CD4-positive, CD25-positive, alpha-beta regulatory T cell (primary cell): ENCODE measurements around the gene AMOTL2. TPM values are rescaled to one million over a fixed set of nuclear protein-coding genes. Genes with fewer than 3 reads are reported as not detected.

Experiments
- ATAC-seq, 2 donors: fragments of 150-1000 bp; cut with Tn5 transposase; one replicate each; pipeline ENCODE4 v1.10.0; 2021; ENCODE audit warnings: low read depth in 2 of 2, moderate number of reproducible peaks in 2 of 2, moderate library complexity in 1 of 2
- DNase-seq, 3 donors: peaks; one replicate each; pipeline versions ENCODE4 v3.0.0 to v3.0.0-alpha.2; 2012 to 2022; ENCODE audit warnings: mixed read lengths in 1 of 3
- H3K27ac ChIP-seq: one replicate; pipeline ENCODE4 v1.7.0; 2013; ENCODE audit warnings: mild to moderate bottlenecking, low read length; ENCODE audit not compliant: insufficient read depth, poor library complexity, severe bottlenecking
- H3K27me3 ChIP-seq: one replicate; pipeline ENCODE4 v1.7.0; 2013; ENCODE audit warnings: low read length; ENCODE audit not compliant: control insufficient read depth, insufficient read depth
- H3K36me3 ChIP-seq: one replicate; pipeline ENCODE4 v1.7.0; 2013; ENCODE audit warnings: mild to moderate bottlenecking, low read length, moderate library complexity; ENCODE audit not compliant: control insufficient read depth, insufficient read depth
- H3K4me1 ChIP-seq: 2 replicates; pipeline ENCODE4 v1.7.0; 2013; ENCODE audit warnings: mild to moderate bottlenecking, low read length; ENCODE audit not compliant: insufficient read depth, control insufficient read depth, poor library complexity, severe bottlenecking
- H3K4me3 ChIP-seq: one replicate; pipeline ENCODE4 v1.7.0; 2013; ENCODE audit warnings: low read depth, mild to moderate bottlenecking, low read length, moderate library complexity
- H3K9me3 ChIP-seq, 2 experiments: 1 replicate in 1 of 2; 2 replicates in 1 of 2; pipeline ENCODE4 v1.7.0; 2013; ENCODE audit warnings: low read length in 2 of 2, mild to moderate bottlenecking in 1 of 2, moderate library complexity in 1 of 2; ENCODE audit not compliant: control insufficient read depth in 2 of 2
- H3K27ac Mint-ChIP-seq, 3 donors: one replicate each; pipeline ENCODE4 v1.8.0; 2020 to 2022; ENCODE audit warnings: mild to moderate bottlenecking in 3 of 3, mixed read lengths in 3 of 3, moderate library complexity in 2 of 3
- H3K27me3 Mint-ChIP-seq: one replicate; pipeline ENCODE4 v1.8.0; 2022; ENCODE audit warnings: mild to moderate bottlenecking, mixed read lengths
- H3K36me3 Mint-ChIP-seq: one replicate; pipeline ENCODE4 v1.8.0; 2020; ENCODE audit warnings: mixed read lengths
- H3K4me1 Mint-ChIP-seq, 4 donors: one replicate each; pipeline ENCODE4 v1.8.0; 2020 to 2022; ENCODE audit warnings: mixed read lengths in 4 of 4, mild to moderate bottlenecking in 1 of 4
- H3K4me3 Mint-ChIP-seq, 4 donors: one replicate each; pipeline ENCODE4 v1.8.0; 2020 to 2022; ENCODE audit warnings: mild to moderate bottlenecking in 4 of 4, mixed read lengths in 4 of 4, moderate library complexity in 3 of 4
- H3K9me3 Mint-ChIP-seq, 7 donors: one replicate each; pipeline ENCODE4 v1.8.0; 2020 to 2022; ENCODE audit warnings: mixed read lengths in 7 of 7, mild to moderate bottlenecking in 3 of 7, moderate library complexity in 2 of 7
- polyA plus RNA-seq, 4 donors: library from polyadenylated mRNA; unstranded; fragments of 300-500 nt; fragmentation: Illumina TruSeq; gene quantifications; one replicate each; pipeline ENCODE4 v1.2.3, GENCODE V29; 2021
- total RNA-seq: library from RNA; stranded (reverse); gene quantifications from one replicate; pipeline ENCODE4 v1.2.3, GENCODE V29; 2022

Gene AMOTL2
- total and polyA plus RNA-seq, 5 donors from 2014 or later, result not detected

- Histone ChIP-seq H3K27me3 (peaks cover 5% of the 10 kb centered on the region), H3K4me3 (no peak overlapping the region), H3K27ac (no peak overlapping the region), H3K9me3 (peaks cover 7 to 9% of the 10 kb centered on the region in 2 experiments), H3K36me3 (no peaks in the 10 kb centered on the region), H3K4me1 (no peaks in the 10 kb centered on the region)
- Mint-ChIP-seq H3K27ac (no peak overlapping the region), H3K4me1 (no peaks in the 10 kb centered on the region), H3K27me3 (no peaks in the 10 kb centered on the region), H3K4me3 (no peak overlapping the region), H3K9me3 (peaks cover 0 to 10% (median 3%) of the 10 kb centered on the region in 7 donors), H3K36me3 (no peaks in the 10 kb centered on the region)
- ATAC-seq (no peak), DNase-seq (no peak)
Observed at GRCh38 chr3:134342259-134342658, 32.0 kb downstream of the AMOTL2 start.

GRCh38 chr3:134341389-134341788, 32.9 kb downstream of the AMOTL2 start:
- Histone ChIP-seq H3K27me3 (peaks cover 5% of the 10 kb centered on the region), H3K27ac (no peak overlapping the region), H3K4me3 (no peak overlapping the region), H3K4me1 (no peaks in the 10 kb centered on the region), H3K36me3 (no peaks in the 10 kb centered on the region), H3K9me3 (peaks cover 0 to 5% of the 10 kb centered on the region in 2 experiments)
- DNase-seq (no peak), ATAC-seq (no peak)
- H3K27me3 Mint-ChIP-seq, result no peaks in the 10 kb centered on the region
- H3K9me3 Mint-ChIP-seq, result peaks cover 0 to 3% (median under 1%) of the 10 kb centered on the region in 7 donors
- H3K27ac Mint-ChIP-seq, result no peak overlapping the region
- H3K4me3 Mint-ChIP-seq, result no peak overlapping the region
- H3K4me1 Mint-ChIP-seq, result no peaks in the 10 kb centered on the region
- H3K36me3 Mint-ChIP-seq, result no peaks in the 10 kb centered on the region

DNA sequence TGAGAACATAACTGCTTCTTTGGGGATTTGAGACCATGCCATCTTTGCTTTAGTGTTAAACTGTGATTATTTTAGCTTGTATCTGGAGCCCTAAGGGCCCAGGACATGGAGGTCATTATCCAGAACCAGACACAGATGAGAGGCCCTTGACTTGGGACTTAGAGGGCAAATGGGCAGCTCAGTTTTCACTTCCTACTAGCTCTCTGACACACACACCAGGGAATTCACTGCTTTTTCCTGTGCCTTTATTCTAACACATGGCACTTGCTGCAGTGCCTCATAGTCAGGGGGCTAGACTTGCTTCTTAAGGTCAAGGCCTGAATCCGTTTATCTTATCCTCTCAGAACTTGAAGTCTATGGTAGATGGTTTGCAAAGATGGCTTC, 33.3 kb downstream of the AMOTL2 start:
- H3K27ac ChIP-seq, result no peak overlapping the region
- H3K9me3 ChIP-seq, result peaks cover 0 to 1% of the 10 kb centered on the region in 2 experiments
- no peaks in the 10 kb centered on the region for H3K36me3 ChIP-seq
- peaks cover 5% of the 10 kb centered on the region for H3K27me3 ChIP-seq
- Mint-ChIP-seq H3K4me1 (no peaks in the 10 kb centered on the region), H3K9me3 (peaks cover 0 to 2% (median 0%) of the 10 kb centered on the region in 7 donors), H3K36me3 (no peaks in the 10 kb centered on the region), H3K27ac (no peak overlapping the region), H3K27me3 (no peaks in the 10 kb centered on the region), H3K4me3 (no peak overlapping the region)
- ATAC-seq (no peak), DNase-seq (no peak)
- H3K4me3 ChIP-seq, result no peak overlapping the region
- no peaks in the 10 kb centered on the region for H3K4me1 ChIP-seq

DNA sequence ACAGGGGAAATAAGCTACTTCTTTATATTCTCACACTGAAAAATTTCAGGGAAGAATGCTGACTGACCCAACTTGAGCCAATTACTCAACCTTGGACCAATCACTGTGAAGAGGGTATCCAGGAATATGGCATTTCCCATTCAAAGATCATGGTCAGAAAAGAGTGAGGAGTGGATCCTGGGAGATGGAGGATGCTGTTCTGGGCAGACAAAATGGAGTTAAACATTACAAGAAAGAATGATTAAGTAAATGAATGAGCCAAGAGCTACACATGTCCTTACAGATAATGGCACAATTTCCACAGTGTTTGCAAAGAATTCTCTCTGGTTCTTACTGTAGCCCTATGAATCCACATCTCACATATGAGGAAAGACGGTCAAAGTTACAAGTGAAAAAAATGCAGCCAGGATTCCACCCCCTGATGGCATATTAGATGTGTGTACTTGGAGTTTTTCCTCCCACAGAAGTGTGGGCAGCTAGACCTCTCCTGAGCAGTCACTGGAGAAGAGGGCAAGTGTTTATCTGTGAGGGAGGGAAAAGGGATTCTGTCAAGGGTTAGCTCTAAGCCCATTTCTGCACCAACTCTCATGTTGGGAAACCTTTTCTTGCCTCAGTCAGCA, 33.8 kb downstream of the AMOTL2 start:
- DNase-seq (no peak), ATAC-seq (no peak)
- no peaks in the 10 kb centered on the region for H3K9me3 ChIP-seq
- Mint-ChIP-seq H3K27me3 (no peaks in the 10 kb centered on the region), H3K36me3 (no peaks in the 10 kb centered on the region), H3K4me3 (no peak overlapping the region), H3K27ac (no peak overlapping the region), H3K9me3 (peaks cover 0 to 2% (median 0%) of the 10 kb centered on the region in 7 donors), H3K4me1 (no peaks in the 10 kb centered on the region)
- H3K27me3 ChIP-seq, result peaks cover 5% of the 10 kb centered on the region
- no peak overlapping the region for H3K4me3 ChIP-seq
- H3K4me1 ChIP-seq, result no peaks in the 10 kb centered on the region
- H3K36me3 ChIP-seq, result no peaks in the 10 kb centered on the region
- no peak overlapping the region for H3K27ac ChIP-seq

DNA sequence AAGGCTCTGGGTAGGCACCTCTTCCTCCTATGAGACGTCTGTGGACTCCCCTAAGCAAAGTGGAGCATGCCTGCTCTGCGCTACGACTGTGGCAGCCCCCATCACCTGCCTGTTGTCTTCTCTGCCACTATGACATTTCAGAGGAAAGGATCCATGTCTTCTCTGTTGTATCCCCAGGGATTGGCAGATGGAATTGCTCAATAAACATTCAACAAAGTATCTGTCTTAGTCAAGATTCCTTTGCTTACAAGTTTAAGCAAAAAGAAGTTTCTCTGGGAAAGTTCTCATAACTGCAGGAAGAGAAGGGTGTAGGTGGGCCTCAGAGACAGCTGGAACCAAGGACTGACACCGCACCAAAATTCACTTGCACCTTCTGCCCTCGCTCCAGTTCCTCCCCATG, 34.3 kb downstream of the AMOTL2 start:
- Histone ChIP-seq H3K9me3 (no peaks in the 10 kb centered on the region), H3K36me3 (no peaks in the 10 kb centered on the region), H3K27ac (no peak overlapping the region), H3K4me1 (no peaks in the 10 kb centered on the region), H3K4me3 (no peak overlapping the region), H3K27me3 (peaks cover 5% of the 10 kb centered on the region)
- H3K27ac Mint-ChIP-seq, result no peak overlapping the region
- no peak for DNase-seq
- H3K4me3 Mint-ChIP-seq, result no peak overlapping the region
- H3K4me1 Mint-ChIP-seq, result no peaks in the 10 kb centered on the region
- no peaks in the 10 kb centered on the region for H3K36me3 Mint-ChIP-seq
- ATAC-seq, result no peak
- H3K27me3 Mint-ChIP-seq, result no peaks in the 10 kb centered on the region
- no peaks in the 10 kb centered on the region for H3K9me3 Mint-ChIP-seq

- H3K27me3 ChIP-seq, result peaks cover 3% of the 10 kb centered on the region
- ATAC-seq, result no peak
- H3K9me3 ChIP-seq, result no peaks in the 10 kb centered on the region
- Mint-ChIP-seq H3K27ac (no peak overlapping the region), H3K36me3 (no peaks in the 10 kb centered on the region), H3K4me3 (no peak overlapping the region), H3K4me1 (no peaks in the 10 kb centered on the region), H3K9me3 (no peaks in the 10 kb centered on the region), H3K27me3 (no peaks in the 10 kb centered on the region)
- H3K4me1 ChIP-seq, result no peaks in the 10 kb centered on the region
- H3K36me3 ChIP-seq, result no peaks in the 10 kb centered on the region
- DNase-seq, result no peak
- H3K27ac ChIP-seq, result no peak overlapping the region
- no peak overlapping the region for H3K4me3 ChIP-seq
Observed at GRCh38 chr3:134339331-134339730, 34.9 kb downstream of the AMOTL2 start.

DNA sequence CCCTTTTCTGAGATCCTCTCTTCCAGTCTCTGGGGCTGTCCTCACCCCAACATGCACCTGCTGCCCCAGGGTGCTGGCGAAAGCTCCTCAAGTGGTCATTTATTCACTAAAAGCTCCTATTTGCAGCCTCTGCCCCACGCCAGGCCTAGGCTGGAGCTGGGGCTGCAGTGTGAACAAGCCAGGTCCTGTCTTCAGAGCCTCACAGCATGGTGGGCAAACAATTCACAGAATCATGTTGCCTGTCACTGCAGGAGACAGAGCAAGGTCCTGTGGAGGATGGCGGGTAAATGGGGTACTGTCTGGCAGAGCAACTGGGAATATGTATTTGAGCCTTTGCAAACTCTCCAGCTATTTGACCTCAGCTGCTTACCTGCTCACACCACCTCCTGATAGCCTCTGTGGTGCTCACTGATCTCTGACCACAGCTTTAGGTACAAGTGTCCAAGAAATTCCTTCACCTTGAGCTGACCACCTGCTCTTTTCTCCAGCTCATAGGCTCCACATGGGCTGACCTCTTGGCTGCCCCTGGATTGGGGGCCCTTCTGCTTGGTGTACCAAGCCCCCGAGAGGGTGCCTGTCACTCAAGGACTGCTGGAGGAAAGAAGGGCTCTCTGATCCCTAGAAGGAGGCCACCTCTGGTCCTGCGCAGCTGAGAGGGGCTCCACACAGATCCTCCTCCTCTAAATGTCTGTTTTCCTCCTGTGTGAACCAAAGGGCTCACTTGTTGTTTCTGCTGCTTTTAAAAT, 35.6 kb downstream of the AMOTL2 start:
- no peaks in the 10 kb centered on the region for H3K36me3 ChIP-seq
- no peak overlapping the region for H3K4me3 ChIP-seq
- Mint-ChIP-seq H3K9me3 (no peaks in the 10 kb centered on the region), H3K27me3 (no peaks in the 10 kb centered on the region), H3K36me3 (no peaks in the 10 kb centered on the region), H3K4me1 (no peaks in the 10 kb centered on the region), H3K4me3 (no peak overlapping the region), H3K27ac (no peak overlapping the region)
- no peak for DNase-seq
- H3K4me1 ChIP-seq, result no peaks in the 10 kb centered on the region
- ATAC-seq, result no peak
- no peak overlapping the region for H3K27ac ChIP-seq
- no peaks in the 10 kb centered on the region for H3K9me3 ChIP-seq
- no peaks in the 10 kb centered on the region for H3K27me3 ChIP-seq

- Histone ChIP-seq H3K4me3 (no peak overlapping the region), H3K36me3 (no peaks in the 10 kb centered on the region), H3K4me1 (no peaks in the 10 kb centered on the region), H3K9me3 (no peaks in the 10 kb centered on the region), H3K27ac (no peak overlapping the region), H3K27me3 (no peaks in the 10 kb centered on the region)
- H3K36me3 Mint-ChIP-seq, result no peaks in the 10 kb centered on the region
- no peaks in the 10 kb centered on the region for H3K27me3 Mint-ChIP-seq
- ATAC-seq (no peak), DNase-seq (no peak)
- no peak overlapping the region for H3K27ac Mint-ChIP-seq
- H3K9me3 Mint-ChIP-seq, result no peaks in the 10 kb centered on the region
- no peak overlapping the region for H3K4me3 Mint-ChIP-seq
- no peaks in the 10 kb centered on the region for H3K4me1 Mint-ChIP-seq
Observed at GRCh38 chr3:134338201-134338512, 36.1 kb downstream of the AMOTL2 start.
